Fibroblast of skin of right quadriceps (primary cell): ENCODE measurements around the gene IRF2.
"Not testable (repeated sequence)": the region's sequence is repeated elsewhere in the genome, so short reads cannot be mapped to it uniquely, and the experiment has no call there.

Experiments used
- DNase-seq: peaks from one replicate; pipeline ENCODE4 v3.0.0-alpha.2; 2013

Gene IRF2

GRCh38 chr4:184359888-184360287 lies 114.5 kb downstream of the IRF2 start:
- peak; percentile 34 for DNase-seq

GRCh38 chr4:184358521-184359232 lies 115.7 kb downstream of the IRF2 start:
- DNase-seq, result no peak

- no peak for DNase-seq
Observed at GRCh38 chr4:184357772-184358171, 116.6 kb downstream of the IRF2 start.

GRCh38 chr4:184357165-184357564 lies 117.2 kb downstream of the IRF2 start:
- DNase-seq, result no peak

- no peak for DNase-seq
Observed at GRCh38 chr4:184356366-184356765, 118.0 kb downstream of the IRF2 start.

- no peak for DNase-seq
Observed at GRCh38 chr4:184355857-184356256, 118.5 kb downstream of the IRF2 start.

- peak; percentile 91 for DNase-seq
Observed at GRCh38 chr4:184355111-184355604, 119.2 kb downstream of the IRF2 start.

GRCh38 chr4:184352891-184353290 lies 121.5 kb downstream of the IRF2 start:
- no peak for DNase-seq

GRCh38 chr4:184351560-184352451 lies 122.5 kb downstream of the IRF2 start:
- DNase-seq, result no peak

GRCh38 chr4:184350964-184351363 lies 123.4 kb downstream of the IRF2 start:
- no peak for DNase-seq

GRCh38 chr4:184350213-184350817 lies 124.0 kb downstream of the IRF2 start:
- DNase-seq, result no peak

- no peak for DNase-seq
Observed at GRCh38 chr4:184349283-184350039, 124.9 kb downstream of the IRF2 start.

- no peak for DNase-seq
Observed at GRCh38 chr4:184348311-184349233, 125.8 kb downstream of the IRF2 start.

- DNase-seq, result peak; percentile 54
Observed at GRCh38 chr4:184347251-184348239, 126.8 kb downstream of the IRF2 start.

GRCh38 chr4:184346682-184347081 lies 127.7 kb downstream of the IRF2 start:
- no peak for DNase-seq

GRCh38 chr4:184346273-184346672 lies 128.1 kb downstream of the IRF2 start:
- not testable (repeated sequence) for DNase-seq

- DNase-seq, result no peak
Observed at GRCh38 chr4:184345573-184345922, 128.8 kb downstream of the IRF2 start.

GRCh38 chr4:184344899-184345572 lies 129.3 kb downstream of the IRF2 start:
- no peak for DNase-seq

GRCh38 chr4:184344435-184344834 lies 129.9 kb downstream of the IRF2 start:
- no peak for DNase-seq
